ENCODE data around the gene RASA4B.

GRCh38 chr7:102452451-102452850, 65.1 kb downstream of the RASA4B start:
- TF ChIP-seq POLR2A (IDR thresholded peaks at IDR 0.05) (no peak), CTCF (IDR thresholded peaks at IDR 0.05) (no peak), POLR2AphosphoS5 (IDR thresholded peaks at IDR 0.05) (no peak)

Data from upper lobe of left lung (tissue), 4 donors.